Gastrocnemius medialis (tissue), 4 donors: ENCODE measurements around the gene ASAP3. TPM values are rescaled to one million over a fixed set of nuclear protein-coding genes. Genes with fewer than 3 reads are reported as not detected.
A peak's percentile ranks its signal among the peaks of the same experiment; 100 is the strongest.

Source experiments
- ATAC-seq, 2 donors: fragments of 150-250 bp; one replicate each; pipeline ENCODE4 v1.9.1; 2016
- DNase-seq, 2 donors: peaks; one replicate each; pipeline ENCODE4 v3.0.0-alpha.2; 2019
- H3K27ac ChIP-seq, 4 donors: fragments of 200-600 bp; sonication (generic); 1 replicate in 1 of 4; 2 replicates in 3 of 4; pipeline ENCODE4 v1.5.1; 2016 to 2018; ENCODE audit warnings: mild to moderate bottlenecking in 2 of 4, moderate library complexity in 1 of 4
- H3K27me3 ChIP-seq, 3 donors: fragments of 200-600 bp; sonication (generic) in 2 of 3; 1 replicate in 1 of 3; 2 replicates in 2 of 3; pipeline versions ENCODE4 v1.5.1 to v1.6.0; 2016 to 2019; ENCODE audit warnings: mild to moderate bottlenecking in 1 of 3, moderate library complexity in 1 of 3
- H3K36me3 ChIP-seq, 2 donors: fragments of 200-600 bp; sonication (generic) in 1 of 2; one replicate each; pipeline ENCODE4 v1.5.1; 2017 to 2018
- H3K4me1 ChIP-seq, 2 donors: fragments of 200-600 bp; sonication (generic) in 1 of 2; one replicate each; pipeline ENCODE4 v1.5.1; 2016 to 2017; ENCODE audit warnings: mild to moderate bottlenecking in 2 of 2
- H3K4me3 ChIP-seq, 4 donors: fragments of 200-600 bp; sonication (generic) in 3 of 4; 1 replicate in 1 of 4; 2 replicates in 3 of 4; pipeline ENCODE4 v1.5.1; 2016 to 2019; ENCODE audit warnings: mild to moderate bottlenecking in 2 of 4
- H3K9me3 ChIP-seq, 3 donors: fragments of 200-600 bp; sonication (generic) in 2 of 3; 1 replicate in 1 of 3; 2 replicates in 2 of 3; pipeline ENCODE4 v1.5.1; 2016 to 2019
- POLR2A ChIP-seq, 2 donors: fragments of 450-650 bp; IDR thresholded peaks; one replicate each; pipeline ENCODE4 v1.6.1; 2017; ENCODE audit warnings: antibody characterized with exemption in 2 of 2, mild to moderate bottlenecking in 2 of 2, moderate library complexity in 2 of 2
- in situ Hi-C, 4 donors: fragments of 200-750 bp; cut with MboI; loops; one replicate each; pipeline versions ENCODE4 v1.15.0 to v1.8.0; 2017; ENCODE audit warnings: low sequenced_read_pairs in 4 of 4
- intact Hi-C: fragments of 100-400 bp; cut with DNase I; formaldehyde crosslinking; loops from one replicate; pipeline ENCODE4 v1.15.1; 2023; ENCODE audit warnings: low total_unique reads
- total RNA-seq, 4 donors: library from RNA; depleted of rRNA; stranded (reverse); fragments of >200 nt; gene quantifications; one replicate each; pipeline versions ENCODE4 v1.1.0 to v1.2.3, GENCODE V29; 2016
- TF ChIP-seq, protein P1 (sequence below), 5 experiments: fragments of 450-650 bp in 3 of 5; fragments of 200-600 bp in 2 of 5; sonication (generic) in 2 of 5; IDR thresholded peaks in 4 of 5; conservative IDR thresholded peaks in 1 of 5; 1 replicate in 4 of 5; 2 replicates in 1 of 5; pipeline ENCODE4 v1.5.1; 2016 to 2019; ENCODE audit warnings: antibody characterized with exemption in 5 of 5, mild to moderate bottlenecking in 3 of 5, moderate library complexity in 3 of 5

Gene ASAP3
- total RNA-seq, 4 donors from 2014 or later, result 55.5 to 129 (median 93.2) TPM

DNA sequence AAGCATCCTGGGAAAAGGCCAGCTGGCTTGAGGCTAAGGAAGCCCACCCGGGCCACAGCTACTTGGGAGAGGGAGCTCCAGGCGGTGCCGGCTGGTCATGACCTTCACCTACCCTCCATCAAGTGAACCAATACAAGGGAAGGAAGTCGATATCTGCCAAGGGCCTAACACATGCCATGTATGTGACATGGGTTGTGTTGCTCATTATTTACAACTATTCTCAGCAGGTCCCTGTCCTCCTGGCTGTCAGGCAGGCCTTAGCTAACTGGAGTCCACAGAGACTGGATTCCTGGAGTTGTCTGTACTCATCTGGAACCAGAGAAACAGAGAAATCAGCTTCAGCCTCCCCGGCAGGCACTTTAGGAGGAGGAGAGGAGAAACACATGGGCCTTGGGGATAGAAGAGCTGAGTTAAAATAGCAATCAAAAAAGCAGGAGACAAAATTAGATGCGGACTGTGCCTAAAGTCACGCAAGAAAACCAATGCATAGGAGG lies 75.1 kb downstream of the ASAP3 start:
- Histone ChIP-seq H3K4me1 (peaks cover 4 to 18% of the 10 kb centered on the region in 2 donors), H3K36me3 (peaks cover 0 to 14% of the 10 kb centered on the region in 2 donors), H3K27ac (peak overlapping the region in 3 of 4 donors; percentile 21 to 65 (median 58)), H3K27me3 (no peaks in the 10 kb centered on the region), H3K4me3 (no peak overlapping the region), H3K9me3 (no peaks in the 10 kb centered on the region)
- no peak for ATAC-seq
- in situ Hi-C loops (loop anchor here in 2 of 4 donors (10.0 kb wide), 2 partner anchors 64 to 74 kb away; partner anchors contain the start of gene HNRNPR (in 1 of the 2)), intact Hi-C loops (loop anchor here (5.0 kb wide), 1 partner anchor 73 kb away; the partner anchor contains the start of gene ASAP3)
- TF ChIP-seq, protein P1, sequence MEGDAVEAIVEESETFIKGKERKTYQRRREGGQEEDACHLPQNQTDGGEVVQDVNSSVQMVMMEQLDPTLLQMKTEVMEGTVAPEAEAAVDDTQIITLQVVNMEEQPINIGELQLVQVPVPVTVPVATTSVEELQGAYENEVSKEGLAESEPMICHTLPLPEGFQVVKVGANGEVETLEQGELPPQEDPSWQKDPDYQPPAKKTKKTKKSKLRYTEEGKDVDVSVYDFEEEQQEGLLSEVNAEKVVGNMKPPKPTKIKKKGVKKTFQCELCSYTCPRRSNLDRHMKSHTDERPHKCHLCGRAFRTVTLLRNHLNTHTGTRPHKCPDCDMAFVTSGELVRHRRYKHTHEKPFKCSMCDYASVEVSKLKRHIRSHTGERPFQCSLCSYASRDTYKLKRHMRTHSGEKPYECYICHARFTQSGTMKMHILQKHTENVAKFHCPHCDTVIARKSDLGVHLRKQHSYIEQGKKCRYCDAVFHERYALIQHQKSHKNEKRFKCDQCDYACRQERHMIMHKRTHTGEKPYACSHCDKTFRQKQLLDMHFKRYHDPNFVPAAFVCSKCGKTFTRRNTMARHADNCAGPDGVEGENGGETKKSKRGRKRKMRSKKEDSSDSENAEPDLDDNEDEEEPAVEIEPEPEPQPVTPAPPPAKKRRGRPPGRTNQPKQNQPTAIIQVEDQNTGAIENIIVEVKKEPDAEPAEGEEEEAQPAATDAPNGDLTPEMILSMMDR (IDR thresholded peaks at IDR 0.05 in 4 of 5, conservative IDR thresholded peaks at IDR 0.05 in 1 of 5), result no peak
- TF ChIP-seq POLR2A (IDR thresholded peaks at IDR 0.05), result no peak
- no peak for DNase-seq

DNA sequence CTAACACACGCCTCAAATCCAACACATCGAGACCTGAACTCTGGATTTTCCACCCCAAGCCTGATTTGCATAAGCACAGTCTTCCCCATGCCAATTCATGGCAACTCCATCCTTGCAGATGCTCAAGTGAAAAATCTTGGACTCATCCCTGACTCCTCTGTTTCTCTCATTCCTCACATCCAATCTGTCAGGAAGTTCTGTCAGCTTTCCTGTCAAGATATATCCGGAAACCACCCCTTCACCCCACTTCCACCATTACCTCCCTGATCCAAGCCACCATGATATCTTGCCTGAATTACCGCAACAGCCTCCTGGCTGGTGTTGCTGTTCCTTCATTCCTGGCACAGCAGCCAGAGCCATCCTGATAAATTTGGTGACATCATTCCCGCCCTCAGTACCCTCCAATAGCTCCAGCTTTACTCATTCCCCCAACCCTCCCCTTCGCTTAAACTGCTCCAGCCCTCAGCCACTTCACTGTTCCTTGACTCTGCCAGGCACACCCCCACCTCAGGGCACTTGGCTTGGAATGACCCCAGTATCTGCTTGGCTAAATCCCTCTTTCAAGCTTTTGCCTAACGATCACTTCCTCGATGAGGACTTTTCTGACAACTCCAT lies 76.9 kb downstream of the ASAP3 start:
- in situ Hi-C loops (loop anchor here in 2 of 4 donors (10.0 kb wide), 2 partner anchors 62 to 72 kb away; partner anchors contain the start of gene HNRNPR (in 1 of the 2)), intact Hi-C loops (loop anchor here (5.0 kb wide), 1 partner anchor 75 kb away; the partner anchor contains the start of gene ASAP3)
- Histone ChIP-seq H3K36me3 (peaks cover 0 to 14% of the 10 kb centered on the region in 2 donors), H3K9me3 (no peaks in the 10 kb centered on the region), H3K27ac (peak overlapping the region in 3 of 4 donors; percentile 21 to 31 (median 21)), H3K4me3 (no peak overlapping the region), H3K27me3 (no peaks in the 10 kb centered on the region), H3K4me1 (peaks cover 10 to 35% of the 10 kb centered on the region in 2 donors)
- no peak for ATAC-seq
- DNase-seq, result no peak
- no peak for TF ChIP-seq POLR2A (IDR thresholded peaks at IDR 0.05)
- TF ChIP-seq, protein P1 (IDR thresholded peaks at IDR 0.05 in 4 of 5, conservative IDR thresholded peaks at IDR 0.05 in 1 of 5), result no peak

DNA sequence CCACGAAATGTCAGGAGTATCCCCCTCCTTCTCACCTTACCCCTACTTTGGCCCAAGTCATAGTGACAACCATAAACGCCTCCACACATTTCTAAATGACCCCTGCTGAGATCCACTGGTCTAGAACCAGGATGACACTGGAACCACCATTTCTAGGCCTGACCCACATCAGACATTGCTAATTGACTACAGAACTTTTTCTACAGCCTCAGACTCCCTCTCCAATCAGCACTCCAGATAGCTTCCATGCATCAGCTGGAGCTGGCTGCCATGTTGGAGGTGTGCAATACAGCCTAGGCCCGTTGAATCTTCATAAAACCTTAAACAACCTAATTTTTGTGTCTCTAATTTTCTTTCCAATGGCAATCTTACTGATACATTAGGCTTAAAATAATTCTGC lies 78.0 kb downstream of the ASAP3 start:
- H3K4me3 ChIP-seq, result no peak overlapping the region
- intact Hi-C loops, result loop anchor here (5.0 kb wide), 1 partner anchor 76 kb away; the partner anchor contains the start of gene ASAP3
- in situ Hi-C loops, result loop anchor here in 2 of 4 donors (10.0 kb wide), 2 partner anchors 61 to 71 kb away; partner anchors contain the start of gene HNRNPR (in 1 of the 2)
- peak overlapping the region in 3 of 4 donors; percentile 21 to 31 (median 30) for H3K27ac ChIP-seq
- peaks cover 22 to 47% of the 10 kb centered on the region in 2 donors for H3K4me1 ChIP-seq
- no peak for DNase-seq
- no peaks in the 10 kb centered on the region for H3K9me3 ChIP-seq
- peaks cover 0 to 14% of the 10 kb centered on the region in 2 donors for H3K36me3 ChIP-seq
- no peak for ATAC-seq
- TF ChIP-seq, protein P1 (IDR thresholded peaks at IDR 0.05 in 4 of 5, conservative IDR thresholded peaks at IDR 0.05 in 1 of 5), result no peak
- TF ChIP-seq POLR2A (IDR thresholded peaks at IDR 0.05), result no peak
- H3K27me3 ChIP-seq, result no peaks in the 10 kb centered on the region

DNA sequence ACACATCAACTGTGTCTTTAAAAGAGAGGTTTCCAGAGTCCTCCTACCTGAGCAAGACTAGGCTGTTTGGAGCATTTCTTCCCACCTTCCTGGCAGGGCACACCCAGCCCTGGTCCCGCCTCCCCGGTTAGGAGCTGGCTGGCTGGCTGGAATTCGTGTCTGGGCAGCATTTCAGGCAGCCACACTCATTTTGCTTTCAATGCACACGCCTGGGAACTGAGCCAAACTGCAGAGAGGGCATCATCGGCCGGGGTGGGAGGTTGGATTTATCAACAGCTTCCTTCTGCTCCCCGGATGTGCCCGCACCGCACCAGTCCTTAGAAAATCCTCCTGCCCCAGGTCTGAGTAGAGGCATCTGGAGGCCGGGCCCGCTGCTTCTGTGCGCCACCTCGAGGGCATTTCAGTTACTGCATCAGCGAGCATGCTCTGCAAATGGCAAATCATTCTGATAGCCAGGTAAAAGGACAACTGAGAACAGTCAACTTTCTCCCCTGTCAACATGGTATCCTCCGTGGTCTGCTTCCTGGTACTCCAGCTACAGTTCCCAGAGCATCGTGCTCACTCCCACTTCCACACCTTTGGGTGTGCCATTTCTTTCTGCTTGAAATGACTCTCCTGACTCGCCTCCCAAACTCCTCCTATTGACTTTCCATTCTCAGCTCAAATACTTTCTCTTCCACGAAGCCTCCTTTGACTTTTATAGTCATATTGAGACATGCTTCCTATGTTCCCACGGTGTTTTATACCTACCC lies 80.1 kb downstream of the ASAP3 start:
- TF ChIP-seq POLR2A (IDR thresholded peaks at IDR 0.05), result no peak
- TF ChIP-seq, protein P1 (IDR thresholded peaks at IDR 0.05 in 4 of 5, conservative IDR thresholded peaks at IDR 0.05 in 1 of 5), result peak; percentile 76 to 98 (median 91)
- Histone ChIP-seq H3K4me1 (peaks cover 27 to 59% of the 10 kb centered on the region in 2 donors), H3K27me3 (no peaks in the 10 kb centered on the region), H3K4me3 (peak overlapping the region in 1 of 4 donors; percentile 22), H3K9me3 (no peaks in the 10 kb centered on the region), H3K36me3 (peaks cover 0 to 14% of the 10 kb centered on the region in 2 donors), H3K27ac (peak overlapping the region; percentile 79 to 85 (median 84))
- in situ Hi-C loops, result loop anchor here in 2 of 4 donors (10.0 kb wide), 2 partner anchors 59 to 69 kb away; partner anchors contain the start of gene HNRNPR (in 1 of the 2)
- DNase-seq (peak; percentile 62 to 79), ATAC-seq (peak; percentile 53 to 54)
- intact Hi-C loops, result loop anchor here (1.0 to 5.0 kb wide), 3 partner anchors 35 to 77 kb away; partner anchors contain the start of gene ZNF436
